GM19468 (cell line): ENCODE measurements around the gene ARID1B.

Source experiments
- ATAC-seq: cut with Tn5 transposase; IDR thresholded peaks from one replicate; pipeline ENCODE4 v1.9.1; 2021; ENCODE audit warnings: mild to moderate bottlenecking, moderate library complexity, moderate number of reproducible peaks; ENCODE audit not compliant: unreplicated experiment; ENCODE audit errors: extremely low read depth

ARID1B gene

DNA sequence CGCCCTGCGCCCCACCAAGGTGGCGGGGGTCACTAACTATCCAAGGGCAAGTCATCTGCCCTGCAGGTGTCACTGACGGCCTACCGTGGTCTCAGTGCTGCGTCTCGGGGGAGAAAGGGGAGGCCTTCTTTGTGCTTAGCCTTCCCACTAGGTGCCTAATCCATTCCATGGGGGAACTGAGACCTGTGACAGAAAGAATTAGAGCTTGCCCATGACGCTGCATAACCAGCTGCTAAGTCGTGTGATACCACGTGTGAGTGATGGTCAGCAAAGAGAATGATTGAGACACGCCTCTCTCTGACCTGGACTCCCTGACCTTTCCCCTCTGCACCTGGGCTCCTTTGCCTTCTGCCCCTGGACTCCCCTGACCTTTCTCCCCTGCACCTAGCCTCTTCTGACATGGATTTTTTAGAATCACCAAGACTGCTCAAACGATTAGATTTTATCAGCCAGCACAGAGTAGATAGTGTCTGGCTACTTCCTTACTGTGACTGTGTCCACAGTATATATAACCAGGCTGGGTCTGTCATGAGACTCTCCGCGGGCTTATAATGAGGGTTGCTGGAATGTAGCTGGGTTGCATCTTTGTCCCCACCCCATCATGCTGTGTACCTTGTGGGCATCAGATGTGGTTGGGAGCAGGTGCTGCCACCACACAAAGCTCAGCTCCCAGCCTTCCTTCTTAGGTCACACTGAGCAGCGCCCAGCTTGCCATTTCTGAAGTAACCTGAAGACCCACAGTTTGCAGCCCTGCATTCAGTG, 405.5 kb downstream of the ARID1B start:
- ATAC-seq, result no peak

DNA sequence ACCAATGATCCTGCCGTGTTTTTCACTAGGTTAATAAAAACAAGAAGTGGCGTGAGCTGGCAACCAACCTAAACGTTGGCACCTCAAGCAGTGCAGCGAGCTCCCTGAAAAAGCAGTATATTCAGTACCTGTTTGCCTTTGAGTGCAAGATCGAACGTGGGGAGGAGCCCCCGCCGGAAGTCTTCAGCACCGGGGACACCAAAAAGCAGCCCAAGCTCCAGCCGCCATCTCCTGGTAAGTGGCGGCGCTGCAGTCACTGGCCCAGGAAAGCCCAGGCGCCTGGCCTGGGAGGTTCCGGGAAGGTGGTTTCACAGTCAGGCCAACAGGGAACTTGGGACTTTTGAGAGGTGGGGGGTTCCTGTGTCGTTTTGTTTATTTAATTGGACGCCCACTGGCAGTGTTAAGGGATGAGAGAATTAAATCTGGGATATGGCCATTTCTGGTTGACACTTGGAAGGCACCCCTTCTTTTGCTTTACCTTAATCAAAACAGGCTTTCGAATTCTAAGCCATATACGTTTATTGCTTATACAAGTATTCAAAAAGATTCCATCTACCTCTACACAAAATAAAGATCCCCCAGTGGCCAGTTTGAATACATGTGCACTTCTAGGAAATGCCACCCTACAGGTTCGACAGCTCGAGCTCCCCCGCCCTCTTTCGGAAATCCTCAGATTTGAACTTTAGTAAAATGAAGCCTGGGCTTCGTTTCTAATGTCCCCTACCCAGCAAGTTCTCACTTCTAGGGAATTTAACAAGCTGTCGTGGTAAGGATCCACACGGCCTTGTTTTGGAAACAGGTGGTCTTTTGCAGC, 407.2 kb downstream of the ARID1B start:
- ATAC-seq, result no peak

DNA sequence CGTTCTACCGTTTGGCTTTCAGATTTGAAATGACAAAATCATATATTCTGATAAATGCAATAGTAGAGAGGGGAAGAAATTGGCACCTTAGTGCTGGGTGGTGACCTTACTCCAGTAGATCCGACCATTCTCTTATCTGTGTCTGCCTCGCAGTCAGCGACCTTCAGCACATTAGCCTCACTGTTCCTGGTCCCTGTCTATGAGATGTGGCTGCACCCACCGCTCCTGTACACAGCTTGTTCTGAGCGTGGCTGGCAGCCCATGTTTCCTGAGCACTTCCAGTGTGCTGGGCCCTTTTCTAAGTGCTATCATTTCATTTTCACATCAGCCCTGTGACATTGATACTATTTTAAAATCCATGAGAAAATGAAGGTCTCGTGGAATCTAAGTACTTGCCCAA, 408.0 kb downstream of the ARID1B start:
- ATAC-seq, result no peak

DNA sequence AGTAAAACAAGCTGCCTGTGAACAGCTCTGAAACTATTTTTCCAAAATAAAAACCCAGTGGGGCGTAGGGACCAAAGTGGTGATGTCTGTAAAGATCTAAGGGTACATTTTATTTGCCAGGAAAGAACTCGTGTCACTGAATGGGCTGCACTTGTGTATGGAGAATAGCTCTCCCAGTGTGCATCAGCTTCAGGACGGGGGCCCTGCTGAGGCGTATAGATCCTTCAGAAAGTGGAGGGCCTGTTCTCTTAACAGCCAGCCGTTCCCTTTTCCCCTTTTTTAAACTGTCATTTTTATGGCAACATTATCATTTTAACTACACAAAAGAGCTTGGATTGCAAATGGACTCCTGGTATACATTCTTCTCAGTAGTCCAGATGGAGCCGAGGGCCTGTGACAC, 408.8 kb downstream of the ARID1B start:
- no peak for ATAC-seq

DNA sequence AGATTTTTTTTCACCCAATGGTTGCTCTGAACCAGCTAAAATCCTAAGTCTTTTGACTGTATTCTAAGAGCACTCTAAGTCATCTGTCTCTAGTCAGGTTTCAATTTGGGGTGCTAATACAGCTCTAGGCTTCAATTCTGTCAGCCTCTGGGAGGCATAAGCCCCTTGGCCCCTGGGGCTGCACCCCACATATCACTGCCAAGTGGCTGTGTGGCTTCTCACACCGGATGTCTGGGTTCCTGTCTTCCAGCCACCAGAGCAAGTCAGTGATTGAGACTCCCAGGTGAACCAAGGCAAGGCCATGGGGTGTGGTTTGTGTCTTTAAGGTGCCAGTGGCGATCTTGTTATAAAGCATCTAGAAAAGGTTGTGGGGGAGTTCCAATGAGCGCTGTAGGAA, 409.6 kb downstream of the ARID1B start:
- no peak for ATAC-seq

DNA sequence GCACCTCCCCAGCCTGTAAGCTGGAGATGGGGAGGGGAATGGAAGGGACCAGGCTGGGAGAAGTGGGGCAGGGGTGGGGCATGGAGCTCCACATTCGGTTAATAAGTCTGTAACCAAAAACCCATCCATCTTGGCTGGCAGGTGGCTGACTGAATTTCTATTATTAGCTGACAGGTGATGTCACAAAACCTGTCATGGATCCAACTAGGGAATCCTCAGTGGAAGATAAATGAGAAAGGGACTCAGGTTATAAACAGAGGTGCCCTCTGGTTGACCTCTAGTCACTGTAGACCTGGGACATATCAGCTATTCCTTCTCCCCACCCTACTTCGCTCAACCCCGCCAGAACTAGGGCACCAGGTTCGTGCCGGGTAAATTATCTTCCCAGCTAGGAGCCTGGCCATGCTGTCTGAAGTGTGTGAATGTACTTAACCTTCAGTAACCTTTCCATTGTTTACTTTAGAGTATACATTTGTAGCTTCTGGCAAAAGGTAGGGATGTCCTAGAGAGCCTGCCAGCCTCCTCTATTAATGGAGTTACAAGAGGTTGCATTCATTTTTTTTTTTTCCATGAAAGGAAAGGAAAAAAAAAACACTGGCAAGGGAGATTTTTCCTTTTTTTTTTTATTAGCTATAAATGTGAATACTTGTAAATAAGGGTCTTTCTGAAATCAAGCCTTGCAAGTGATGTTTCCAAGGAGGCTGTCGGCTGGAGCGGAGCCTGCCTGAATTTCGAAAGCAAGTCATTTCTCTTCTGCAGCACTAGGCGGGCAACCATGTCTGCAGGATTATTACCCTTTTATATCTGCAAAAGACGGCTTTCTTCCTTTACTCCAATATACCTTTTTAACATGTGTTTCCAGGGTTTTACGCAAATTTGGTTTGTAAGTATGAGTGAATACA, 410.3 kb downstream of the ARID1B start:
- no peak for ATAC-seq

DNA sequence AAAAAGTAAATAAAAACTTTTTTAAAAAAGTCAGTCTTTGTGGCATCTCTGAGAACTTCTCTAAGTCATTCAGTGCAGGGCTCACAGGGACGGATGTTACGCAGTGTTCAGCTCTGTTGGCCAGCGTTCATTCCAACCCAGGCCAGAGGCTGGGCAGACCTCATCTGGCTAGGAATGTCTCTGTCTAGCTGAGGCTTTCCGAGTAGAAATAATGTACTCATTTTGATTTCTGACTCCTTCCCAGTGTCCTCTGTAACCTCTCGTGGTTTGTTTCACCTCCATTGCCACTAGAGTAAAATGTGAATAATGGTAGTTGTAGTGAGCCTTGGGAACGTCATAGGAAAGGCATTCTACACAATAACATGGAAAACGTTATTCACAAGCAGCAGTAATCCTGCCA, 411.0 kb downstream of the ARID1B start:
- no peak for ATAC-seq

DNA sequence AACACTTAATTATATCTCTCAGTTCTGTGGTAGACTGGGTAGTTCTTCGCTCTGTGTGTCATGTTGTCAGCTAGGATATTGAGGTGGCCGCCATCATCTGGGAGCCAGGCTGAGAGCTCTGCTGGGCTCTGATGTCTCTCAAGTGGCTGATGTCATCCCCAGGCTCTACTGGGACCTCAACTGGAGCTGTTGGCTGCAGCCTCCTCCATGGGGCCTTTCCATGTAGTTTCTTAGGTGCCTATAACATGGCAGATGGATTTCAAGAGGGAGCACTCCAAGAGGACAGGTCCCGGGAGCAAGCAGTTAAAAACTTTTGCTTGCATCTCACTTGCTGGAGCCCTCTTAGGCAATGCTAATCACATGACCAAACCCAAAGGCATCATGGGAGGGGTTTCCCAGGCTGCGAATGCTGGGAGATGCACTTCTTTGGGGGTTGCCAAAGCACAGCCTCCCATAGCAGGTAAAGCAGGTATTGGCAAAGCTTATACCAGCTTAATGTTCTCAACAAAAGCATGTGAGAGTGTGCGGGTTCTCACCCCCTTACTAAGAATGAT, 416.3 kb downstream of the ARID1B start:
- no peak for ATAC-seq

DNA sequence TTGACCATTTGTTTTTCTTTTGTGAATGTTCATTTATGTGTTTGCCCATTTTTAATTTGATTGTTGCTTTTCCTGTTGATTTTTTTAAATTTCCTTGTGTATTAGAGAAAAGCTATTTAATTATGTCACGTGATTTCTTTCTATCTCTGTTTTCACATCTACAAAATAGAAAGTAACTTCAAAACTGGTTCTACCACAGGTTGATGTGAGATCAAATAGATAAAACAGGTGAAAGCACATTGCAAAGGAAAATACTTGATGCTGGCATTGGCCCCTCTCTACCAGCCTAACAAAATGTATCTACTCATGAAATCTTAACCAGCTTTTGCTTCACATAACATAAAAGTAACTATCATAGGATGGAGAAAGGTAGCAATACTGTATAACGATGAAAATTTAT, 416.9 kb downstream of the ARID1B start:
- ATAC-seq, result no peak

DNA sequence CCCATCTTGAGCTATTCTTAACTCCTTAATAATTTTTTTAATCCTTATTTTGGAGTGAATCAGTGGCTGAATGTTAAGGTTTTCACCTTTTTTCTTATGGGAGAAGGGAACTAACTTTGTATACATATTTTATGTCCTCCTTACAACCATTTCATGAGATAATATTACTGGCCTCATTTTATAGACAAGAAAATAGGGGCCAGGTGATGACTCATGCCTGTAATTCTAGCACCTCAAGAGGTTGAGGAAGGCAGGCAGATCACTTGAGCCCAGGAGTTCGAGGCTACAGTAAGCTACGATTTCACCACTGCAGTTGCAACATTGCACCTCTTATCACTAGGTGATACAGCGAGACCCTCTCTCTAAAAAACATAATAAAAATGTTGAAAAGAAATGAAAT, 417.5 kb downstream of the ARID1B start:
- no peak for ATAC-seq

DNA sequence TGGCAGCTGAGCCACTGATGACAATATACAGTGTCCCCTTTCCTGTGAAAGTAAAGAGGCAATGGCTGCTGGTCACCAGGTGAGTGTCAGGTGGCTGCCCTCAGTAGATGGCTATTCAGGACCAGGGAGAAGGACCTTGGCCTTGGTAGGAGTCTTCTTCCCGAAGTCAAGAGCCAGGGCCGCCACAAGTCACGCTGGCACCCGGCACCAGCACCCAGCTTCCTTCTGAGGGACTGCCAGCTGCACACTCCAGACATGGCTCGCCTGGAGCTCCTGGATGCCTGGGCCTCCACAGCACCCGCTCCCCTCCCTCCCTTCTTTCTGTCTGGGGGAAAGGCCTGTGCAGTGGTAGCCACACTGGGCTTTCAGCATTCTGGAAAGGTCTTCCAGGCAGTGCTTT, 419.2 kb downstream of the ARID1B start:
- no peak for ATAC-seq

DNA sequence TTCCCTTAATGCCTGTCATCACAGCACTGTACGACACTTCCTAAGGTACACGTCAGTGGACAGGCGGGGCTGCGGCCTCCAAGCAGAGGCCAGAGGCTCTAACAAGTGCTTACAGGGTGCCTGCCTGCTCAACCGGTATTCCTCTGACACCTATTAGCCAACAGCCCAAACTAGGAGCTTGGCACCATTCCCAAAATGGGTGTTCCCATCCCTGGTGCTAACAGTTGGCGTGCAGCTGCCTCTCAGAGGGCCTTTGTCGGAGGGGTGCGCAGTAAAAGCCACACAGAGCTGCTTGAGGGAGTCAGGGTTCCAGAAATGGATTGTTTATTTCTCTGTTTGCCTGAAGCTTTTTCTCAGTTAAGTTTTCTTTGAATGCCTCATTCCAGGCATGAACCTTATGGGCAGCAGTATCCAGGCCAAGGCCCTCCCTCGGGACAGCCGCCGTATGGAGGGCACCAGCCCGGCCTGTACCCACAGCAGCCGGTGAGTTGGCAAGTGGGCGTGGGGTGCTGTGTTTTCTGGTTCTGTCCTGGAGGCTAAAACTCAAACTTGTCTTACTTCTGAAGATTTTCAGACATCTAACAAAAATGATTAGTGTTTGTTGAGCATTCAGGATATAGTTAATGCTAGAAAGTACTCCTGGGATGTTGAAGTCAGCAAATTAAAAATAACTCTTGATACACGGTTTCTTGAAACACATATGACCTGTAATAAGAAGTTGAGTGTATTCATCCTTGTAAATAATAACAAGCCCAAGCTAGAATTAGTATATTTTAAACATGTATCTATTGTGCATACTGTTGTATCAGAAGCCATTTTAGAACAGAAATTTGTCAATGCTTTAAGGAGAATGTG, 421.5 kb downstream of the ARID1B start:
- no peak for ATAC-seq

DNA sequence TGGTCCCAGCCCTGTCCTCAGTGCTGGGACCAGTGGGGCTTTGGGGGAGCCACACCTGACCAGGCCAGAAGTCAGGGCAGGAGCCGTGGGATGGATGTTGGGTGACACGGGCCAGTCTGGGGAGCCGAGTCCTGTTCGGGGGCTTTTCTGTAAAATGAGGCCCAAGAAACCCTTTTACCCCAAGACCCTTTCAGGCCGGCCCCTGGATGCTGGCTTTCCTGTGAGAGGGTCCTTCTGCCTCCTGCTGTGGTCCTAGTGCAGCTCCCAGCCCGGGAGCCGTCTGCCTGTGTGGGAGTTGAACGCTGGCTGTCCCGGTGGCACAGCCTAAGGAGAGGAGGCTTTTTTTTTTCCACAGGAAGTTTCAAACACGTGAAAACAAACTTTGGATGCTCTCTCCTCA, 422.9 kb downstream of the ARID1B start:
- no peak for ATAC-seq

DNA sequence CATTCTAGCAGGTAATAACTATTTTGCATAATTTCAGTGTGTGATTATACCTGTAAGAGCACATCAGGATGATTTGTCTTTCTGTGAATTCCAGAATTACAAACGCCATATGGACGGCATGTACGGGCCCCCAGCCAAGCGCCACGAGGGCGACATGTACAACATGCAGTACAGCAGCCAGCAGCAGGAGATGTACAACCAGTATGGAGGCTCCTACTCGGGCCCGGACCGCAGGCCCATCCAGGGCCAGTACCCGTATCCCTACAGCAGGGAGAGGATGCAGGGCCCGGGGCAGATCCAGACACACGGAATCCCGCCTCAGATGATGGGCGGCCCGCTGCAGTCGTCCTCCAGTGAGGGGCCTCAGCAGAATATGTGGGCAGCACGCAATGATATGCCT, 423.4 kb downstream of the ARID1B start:
- no peak for ATAC-seq

DNA sequence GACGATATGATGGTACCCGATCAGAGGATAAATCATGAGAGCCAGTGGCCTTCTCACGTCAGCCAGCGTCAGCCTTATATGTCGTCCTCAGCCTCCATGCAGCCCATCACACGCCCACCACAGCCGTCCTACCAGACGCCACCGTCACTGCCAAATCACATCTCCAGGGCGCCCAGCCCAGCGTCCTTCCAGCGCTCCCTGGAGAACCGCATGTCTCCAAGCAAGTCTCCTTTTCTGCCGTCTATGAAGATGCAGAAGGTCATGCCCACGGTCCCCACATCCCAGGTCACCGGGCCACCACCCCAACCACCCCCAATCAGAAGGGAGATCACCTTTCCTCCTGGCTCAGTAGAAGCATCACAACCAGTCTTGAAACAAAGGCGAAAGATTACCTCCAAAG, 423.9 kb downstream of the ARID1B start:
- ATAC-seq, result no peak

DNA sequence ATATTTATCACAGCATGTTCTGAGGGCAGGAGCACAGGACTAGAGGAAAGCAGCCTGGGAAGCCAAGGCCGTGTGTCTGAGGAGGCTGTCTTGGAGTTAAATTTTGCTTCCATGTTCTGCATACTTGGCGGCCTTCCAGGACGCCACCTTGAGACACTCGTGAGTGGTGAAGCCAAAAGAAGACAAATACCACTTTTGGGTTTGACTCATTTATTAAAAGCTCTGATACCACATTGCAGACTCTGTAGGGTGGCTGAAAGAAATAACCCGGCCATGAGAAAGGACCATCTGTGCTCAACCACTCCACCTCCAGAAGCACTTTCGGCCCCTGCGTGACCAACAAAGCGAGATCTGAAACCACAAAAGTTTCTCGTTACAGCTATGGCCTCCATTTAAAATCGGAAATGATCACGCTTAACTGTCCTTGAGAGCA, 426.1 kb downstream of the ARID1B start:
- peak; percentile 93 for ATAC-seq

DNA sequence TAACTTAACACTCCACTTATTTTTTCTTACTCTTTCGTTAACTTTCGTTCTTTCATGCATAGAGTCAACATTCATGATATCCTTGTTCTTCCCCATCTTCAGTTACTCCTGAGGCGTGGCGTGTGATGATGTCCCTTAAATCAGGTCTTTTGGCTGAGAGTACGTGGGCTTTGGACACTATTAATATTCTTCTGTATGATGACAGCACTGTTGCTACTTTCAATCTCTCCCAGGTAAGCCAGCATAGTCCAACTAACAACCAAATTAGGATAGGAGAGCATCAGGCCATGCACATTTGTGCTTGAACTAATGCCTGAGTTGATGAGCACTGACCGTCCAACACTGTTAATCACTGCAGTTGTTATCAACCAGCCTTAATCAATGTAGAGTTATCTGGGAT, 426.6 kb downstream of the ARID1B start:
- no peak for ATAC-seq

DNA sequence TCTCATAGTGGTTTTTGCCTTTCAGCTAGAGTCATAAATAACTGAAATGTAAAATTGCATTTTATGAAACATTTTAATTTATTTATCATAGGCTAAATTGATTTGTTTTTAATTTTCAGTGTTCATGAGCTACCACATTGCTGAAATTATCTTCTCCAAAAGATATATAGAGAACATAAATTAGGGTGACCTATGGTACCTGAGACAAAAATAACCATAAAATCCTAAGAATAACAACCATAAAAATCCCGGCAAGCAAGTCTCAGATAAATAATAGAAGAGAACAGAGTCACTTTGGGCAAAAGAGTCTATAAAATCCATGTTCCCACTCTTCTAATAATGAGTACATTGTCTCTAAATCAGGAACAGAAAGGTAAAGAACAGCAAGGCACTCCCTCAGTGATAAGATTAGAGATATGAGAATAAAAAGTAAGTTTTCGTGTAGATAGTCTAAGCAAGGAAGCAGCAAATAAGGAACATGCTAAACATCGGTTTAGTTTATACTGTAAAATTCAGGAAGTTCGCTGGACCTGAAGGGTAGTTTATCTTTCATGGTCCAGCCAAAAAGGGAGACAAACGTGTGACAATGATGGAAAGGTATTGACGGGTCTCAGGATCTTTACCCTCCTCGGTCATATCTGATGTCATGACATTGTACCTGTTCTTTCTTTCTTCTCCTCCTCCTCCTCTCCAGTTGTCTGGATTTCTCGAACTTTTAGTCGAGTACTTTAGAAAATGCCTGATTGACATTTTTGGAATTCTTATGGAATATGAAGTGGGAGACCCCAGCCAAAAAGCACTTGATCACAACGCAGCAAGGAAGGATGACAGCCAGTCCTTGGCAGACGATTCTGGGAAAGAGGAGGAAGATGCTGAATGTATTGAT, 428.5 kb downstream of the ARID1B start:
- no peak for ATAC-seq
